IPS-11a (cell line): ENCODE results near the gene POLDIP3.
A peak's percentile ranks its signal among the peaks of the same experiment; 100 is the strongest.
"Not testable (repeated sequence)": the region's sequence is repeated elsewhere in the genome, so short reads cannot be mapped to it uniquely, and the experiment has no call there.

Source experiments
- H3K4me3 ChIP-seq: one replicate; pipeline ENCODE4 v1.5.1; 2013; ENCODE audit warnings: low read depth, low read length, control low read depth

POLDIP3 gene

GRCh38 chr22:42561856-42562255 lies 52.8 kb downstream of the POLDIP3 start:
- no peak overlapping the region for H3K4me3 ChIP-seq

- H3K4me3 ChIP-seq = no peak overlapping the region
Observed at GRCh38 chr22:42560781-42561180, 53.9 kb downstream of the POLDIP3 start.

DNA sequence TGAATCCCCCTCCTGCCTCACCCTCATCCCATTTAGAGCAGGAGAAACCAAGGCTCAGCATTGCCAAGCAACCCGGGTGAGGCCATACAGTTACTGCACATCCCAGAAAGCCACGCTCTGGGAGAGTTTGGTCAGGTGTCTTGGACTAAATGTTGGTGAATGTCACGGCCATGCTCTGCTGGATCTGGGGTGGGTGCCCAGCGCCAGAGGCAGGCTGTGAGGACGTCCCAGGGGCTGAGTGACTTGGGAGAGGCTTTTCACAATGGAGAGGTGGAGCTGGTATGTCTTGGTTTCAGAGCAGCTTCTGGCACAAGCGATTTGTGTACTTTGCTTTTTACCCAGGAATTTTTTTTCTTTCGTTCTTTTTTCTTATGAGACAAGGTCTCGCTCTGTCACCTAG lies 54.3 kb downstream of the POLDIP3 start:
- H3K4me3 ChIP-seq = no peak overlapping the region

DNA sequence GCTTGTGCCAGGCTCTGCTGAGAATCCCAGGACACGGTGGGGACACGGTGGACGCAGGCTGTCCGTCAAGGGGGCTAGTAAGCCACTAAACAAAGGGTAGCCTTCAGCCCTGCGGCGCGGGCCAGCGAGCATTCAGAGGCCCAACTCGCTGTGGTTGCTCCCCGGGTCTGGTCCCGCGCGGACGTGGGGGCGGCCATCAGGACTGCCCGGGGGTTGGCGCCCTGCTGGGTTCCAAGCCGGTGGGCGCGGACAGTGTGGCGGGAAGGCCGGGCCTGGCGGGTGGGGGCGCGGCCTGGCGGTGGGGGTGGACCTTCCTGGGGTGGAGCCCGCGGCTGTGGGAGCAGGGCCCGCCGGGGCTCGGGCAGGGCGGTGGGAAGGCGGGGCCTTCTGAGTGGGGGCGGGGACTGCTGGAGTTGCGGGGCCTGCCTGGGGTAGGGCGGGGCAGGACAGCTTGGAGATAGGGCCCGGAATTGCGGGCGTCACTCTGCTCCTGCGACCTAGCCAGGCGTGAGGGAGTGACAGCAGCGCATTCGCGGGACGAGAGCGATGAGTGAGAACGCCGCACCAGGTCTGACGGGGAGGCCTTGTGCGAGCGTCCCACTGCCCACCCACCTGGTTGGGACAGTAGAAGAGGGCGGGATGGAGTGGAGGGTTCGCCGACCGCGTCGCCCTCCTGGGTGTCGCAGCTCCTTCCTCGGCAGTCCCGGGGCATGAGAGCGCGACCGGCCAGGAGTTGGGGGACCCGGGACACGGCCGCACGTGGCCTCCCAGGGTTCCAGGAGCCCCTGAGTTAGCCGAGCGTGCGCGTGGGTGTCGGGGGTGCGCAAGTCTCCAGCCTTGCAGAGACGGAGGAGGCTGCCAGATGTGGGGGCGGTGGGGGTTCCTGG lies 61.0 kb downstream of the POLDIP3 start, which contains the start of gene SERHL2:
Gene SERHL2, plus strand, starts transcription at position 482 of the 887 bp plus-strand sequence. Its CDS starts 65 bp downstream, at position 547.
- H3K4me3 ChIP-seq = peak within 1 kb of the TSS; percentile 54

DNA sequence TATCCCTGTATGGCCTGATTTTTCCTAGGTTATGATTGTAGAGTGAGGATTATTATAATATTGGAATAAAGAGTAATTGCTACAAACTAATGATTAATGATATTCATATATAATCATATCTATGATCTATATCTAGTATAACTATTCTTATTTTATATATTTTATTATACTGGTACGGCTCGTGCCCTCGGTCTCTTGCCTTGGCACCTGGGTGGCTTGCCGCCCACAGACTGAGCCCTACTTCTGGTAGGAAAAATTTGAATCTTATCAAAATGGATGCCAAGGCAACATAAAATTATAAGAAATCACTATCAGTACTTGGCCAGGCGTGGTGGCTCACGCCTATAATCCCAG lies 62.4 kb downstream of the POLDIP3 start:
- H3K4me3 ChIP-seq = not testable (repeated sequence)

- no peak overlapping the region for H3K4me3 ChIP-seq
Observed at GRCh38 chr22:42549331-42550060, 65.2 kb downstream of the POLDIP3 start.

- H3K4me3 ChIP-seq = no peak overlapping the region
Observed at GRCh38 chr22:42548597-42549330, 65.9 kb downstream of the POLDIP3 start.

DNA sequence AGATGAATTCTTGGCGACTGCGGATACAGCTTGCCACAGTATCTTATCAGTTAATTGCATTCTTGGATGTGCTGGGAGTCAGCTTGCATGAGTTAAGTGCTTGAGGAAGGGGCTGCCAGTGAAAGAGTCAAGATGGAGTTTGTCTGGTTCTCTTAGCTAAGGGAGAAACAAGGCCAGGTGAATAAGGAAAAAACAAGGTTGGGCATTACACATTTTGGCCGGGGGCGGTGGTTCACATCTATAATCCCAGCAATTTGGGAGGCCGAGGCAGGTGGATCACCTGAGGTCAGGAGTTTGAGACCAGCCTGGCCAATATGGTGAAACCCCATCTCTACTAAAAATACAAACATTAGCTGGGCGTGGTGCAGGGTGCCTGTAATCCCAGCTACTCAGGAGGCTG lies 66.6 kb downstream of the POLDIP3 start:
- H3K4me3 ChIP-seq = not testable (repeated sequence)

DNA sequence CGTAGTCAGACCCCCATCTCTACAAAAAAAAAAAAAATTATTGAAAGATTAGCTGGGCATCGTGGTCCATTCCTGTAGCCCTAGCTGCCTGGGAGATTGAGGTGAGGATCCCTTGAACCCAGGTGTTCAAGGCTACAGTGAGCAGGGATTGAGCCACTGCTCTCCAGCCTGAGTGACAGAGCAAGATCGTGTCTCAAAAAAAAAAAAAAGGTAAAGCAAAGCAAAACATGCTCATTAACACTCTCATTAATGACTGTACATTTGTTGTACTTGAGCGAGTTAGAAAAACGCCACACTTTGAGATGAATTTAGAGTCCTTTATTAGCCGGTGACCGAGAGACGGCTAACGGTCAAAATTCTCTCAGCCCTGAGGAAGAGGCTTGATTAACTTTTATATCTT lies 67.1 kb downstream of the POLDIP3 start:
- no peak overlapping the region for H3K4me3 ChIP-seq

DNA sequence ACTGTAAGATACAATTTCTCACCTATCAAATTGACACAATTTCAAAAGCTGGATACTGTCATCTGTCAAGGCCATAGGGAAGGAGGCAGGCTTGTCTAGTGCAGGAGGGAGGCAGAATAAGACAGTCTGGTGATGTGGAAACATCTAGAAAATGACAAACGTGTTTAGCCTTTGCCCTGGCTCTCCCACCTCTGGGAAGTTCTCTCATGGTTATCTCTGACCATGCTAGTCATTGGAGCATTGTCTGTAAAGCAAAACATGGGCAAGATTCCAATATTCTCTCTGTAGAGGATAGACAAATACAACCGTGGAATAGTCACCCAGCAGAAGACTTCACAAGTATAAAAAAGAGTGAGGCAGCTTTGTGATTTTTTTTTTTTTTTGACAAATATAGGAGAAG lies 70.0 kb downstream of the POLDIP3 start:
- H3K4me3 ChIP-seq = no peak overlapping the region

DNA sequence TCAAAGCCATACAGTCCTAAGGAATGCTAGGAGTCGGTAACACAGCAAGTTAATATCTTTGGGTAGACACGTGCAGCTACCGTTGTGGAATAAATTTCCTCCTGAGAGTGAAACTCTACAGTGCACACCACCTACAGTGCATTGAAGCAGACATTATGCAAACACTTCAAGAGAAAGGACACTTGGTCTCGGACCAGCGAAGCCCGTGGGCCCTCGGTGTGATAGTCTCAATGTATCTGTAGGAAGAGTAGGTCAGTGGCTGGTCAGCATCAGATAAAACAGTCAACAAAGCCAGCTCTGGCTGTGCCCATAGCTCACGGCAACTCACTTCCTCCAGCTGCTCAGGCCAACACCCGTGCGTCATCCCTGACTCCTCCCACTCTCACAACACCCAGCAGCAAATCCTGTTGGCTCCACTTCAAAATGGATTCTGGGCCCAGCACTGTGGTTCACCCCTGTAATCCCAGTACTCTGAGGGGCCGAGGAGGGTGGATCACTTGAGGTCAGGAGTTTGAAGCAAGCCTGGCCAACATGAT lies 75.4 kb downstream of the POLDIP3 start:
- H3K4me3 ChIP-seq = not testable (repeated sequence)

GRCh38 chr22:42537199-42537831 lies 77.4 kb downstream of the POLDIP3 start:
- not testable (repeated sequence) for H3K4me3 ChIP-seq

- not testable (repeated sequence) for H3K4me3 ChIP-seq
Observed at GRCh38 chr22:42536634-42537033, 78.0 kb downstream of the POLDIP3 start.

DNA sequence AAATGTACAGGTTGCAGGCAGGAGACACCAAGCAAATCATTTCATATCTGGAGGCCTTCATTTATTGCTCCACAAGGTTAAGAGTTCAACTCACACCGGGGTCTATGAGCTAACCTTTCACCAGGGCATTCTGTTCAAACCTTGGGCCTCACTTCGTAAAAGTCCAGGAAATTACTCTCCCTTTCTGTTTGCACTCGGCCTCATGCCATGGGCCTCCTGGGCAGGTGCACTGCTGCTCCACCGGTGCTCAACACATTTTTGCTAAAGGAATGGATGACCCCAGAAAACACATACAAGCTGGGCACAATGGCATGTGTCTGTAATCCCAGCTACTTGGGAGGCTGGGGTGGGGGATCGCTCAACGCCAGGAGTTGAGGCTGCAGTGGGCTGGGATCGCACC lies 78.5 kb downstream of the POLDIP3 start:
- no peak overlapping the region for H3K4me3 ChIP-seq

- not testable (repeated sequence) for H3K4me3 ChIP-seq
Observed at GRCh38 chr22:42535082-42535731, 79.5 kb downstream of the POLDIP3 start.
